H1 (cell line): ENCODE measurements around the gene CCDC121. TPM values are rescaled to one million over a fixed set of nuclear protein-coding genes. Genes with fewer than 3 reads are reported as not detected.

ENCODE experiments used
- CBX8 ChIP-seq: fragments of 300-800, 300-1000 bp; sonication (generic); IDR thresholded peaks from 2 replicates; pipeline ENCODE4 v1.7.1; 2016; ENCODE audit warnings: low read depth, low read length, borderline replicate concordance
- CREB1 ChIP-seq: IDR thresholded peaks from 2 replicates; pipeline ENCODE4 v1.6.1; 2012; ENCODE audit warnings: inconsistent platforms
- EGR1 ChIP-seq: IDR thresholded peaks from 2 replicates; pipeline ENCODE4 v1.6.1; 2011; ENCODE audit warnings: low read depth, low read length, borderline replicate concordance
- FOSL1 ChIP-seq: IDR thresholded peaks from 2 replicates; pipeline ENCODE4 v1.6.1; 2011; ENCODE audit warnings: mild to moderate bottlenecking, low read depth, low read length, moderate library complexity; ENCODE audit not compliant: insufficient read depth
- HDAC2 ChIP-seq, 2 experiments: fragments of 300-600 bp in 1 of 2; sonication (generic) in 1 of 2; IDR thresholded peaks; 2 replicates each; pipeline ENCODE4 v1.6.1; 2011 to 2012; ENCODE audit warnings: low read depth in 2 of 2, low read length in 2 of 2, mild to moderate bottlenecking in 2 of 2, moderate library complexity in 2 of 2, borderline replicate concordance in 1 of 2, inconsistent platforms in 1 of 2
- HDAC6 ChIP-seq: IDR thresholded peaks from one replicate; pipeline ENCODE4 v1.7.1; 2012; ENCODE audit warnings: low read depth, mild to moderate bottlenecking, inconsistent platforms, low read length, moderate library complexity
- KDM5A ChIP-seq: fragments of 200-600 bp; IDR thresholded peaks from 2 replicates; pipeline ENCODE4 v1.7.1; 2012; ENCODE audit warnings: mild to moderate bottlenecking, low read length, inconsistent platforms, mixed read lengths
- NRF1 ChIP-seq: IDR thresholded peaks from 2 replicates; pipeline ENCODE4 v1.6.1; 2011; ENCODE audit warnings: mild to moderate bottlenecking, low read depth, low read length, improper control_type of control experiment
- PHF8 ChIP-seq: fragments of 200-600 bp; sonication (generic); conservative IDR thresholded peaks from 2 replicates; pipeline ENCODE4 v1.7.1; 2012; ENCODE audit warnings: low read depth, mild to moderate bottlenecking, inconsistent platforms, low read length, moderate library complexity
- RBBP5 ChIP-seq: IDR thresholded peaks from 2 replicates; pipeline ENCODE4 v1.7.1; 2012; ENCODE audit warnings: low read depth, mild to moderate bottlenecking, inconsistent platforms, low read length, moderate library complexity, borderline replicate concordance
- RFX5 ChIP-seq: IDR thresholded peaks from 2 replicates; pipeline ENCODE4 v1.6.1; 2011; ENCODE audit warnings: low read depth, low read length, improper control_type of control experiment, borderline replicate concordance
- SIN3A ChIP-seq, 2 experiments: IDR thresholded peaks in 1 of 2; conservative IDR thresholded peaks in 1 of 2; 2 replicates each; pipeline ENCODE4 v1.6.1; 2011 to 2012; ENCODE audit warnings: low read length in 2 of 2, improper control_type of control experiment in 1 of 2, low read depth in 1 of 2, mild to moderate bottlenecking in 1 of 2
- TCF12 ChIP-seq: IDR thresholded peaks from 2 replicates; pipeline ENCODE4 v1.6.1; 2011; ENCODE audit warnings: low read depth, mild to moderate bottlenecking, low read length
- polyA plus RNA-seq, 7 experiments: library from polyadenylated mRNA; depleted of rRNA in 3 of 7; stranded (reverse) in 5 of 7; unstranded in 2 of 7; fragments of >200 nt in 5 of 7; fragments of 200-250 nt in 2 of 7; gene quantifications; 1 replicate in 5 of 7; 2 replicates in 1 of 7; 4 replicates in 1 of 7; pipeline versions ENCODE4 v1.2.1 to v1.2.3, GENCODE V29; 2011 to 2013; ENCODE audit warnings: missing spikeins in 2 of 7, mixed read lengths in 2 of 7
- total RNA-seq: library from RNA; stranded (reverse); fragmentation: NEBNext Ultra II Directional; extraction: Animal tissue kit (Norgen Biotek cat#: 25700); gene quantifications from 2 replicates; pipeline ENCODE4 v1.2.1, GENCODE V29; 2021
- TF ChIP-seq, protein P1 (sequence below), 3 experiments: IDR thresholded peaks; 1 replicate in 2 of 3; 2 replicates in 1 of 3; pipeline versions ENCODE4 v1.5.1 to v1.6.1; 2011; ENCODE audit warnings: low read length in 3 of 3, mild to moderate bottlenecking in 3 of 3, inconsistent platforms in 2 of 3, low read depth in 1 of 3, moderate library complexity in 1 of 3; ENCODE audit not compliant: insufficient read depth in 1 of 3; ENCODE audit errors: control extremely low read depth in 1 of 3
- TF ChIP-seq, protein P2 (sequence below): IDR thresholded peaks from 2 replicates; pipeline ENCODE4 v1.6.1; 2012; ENCODE audit warnings: low read length, inconsistent platforms
- TF ChIP-seq, protein P3 (sequence below): IDR thresholded peaks from 2 replicates; pipeline ENCODE4 v1.6.1; 2012; ENCODE audit warnings: inconsistent platforms
- TF ChIP-seq, protein P4 (sequence below): IDR thresholded peaks from 2 replicates; pipeline ENCODE4 v1.6.1; 2011; ENCODE audit warnings: low read depth, mild to moderate bottlenecking, low read length; ENCODE audit not compliant: insufficient read depth

The CCDC121 gene
- total and polyA plus RNA-seq, 2 of the 8 experiments (the other 6 are each of a cell fraction or from before 2014, with no cell fraction given) = 0.68 to 1.5 TPM

DNA sequence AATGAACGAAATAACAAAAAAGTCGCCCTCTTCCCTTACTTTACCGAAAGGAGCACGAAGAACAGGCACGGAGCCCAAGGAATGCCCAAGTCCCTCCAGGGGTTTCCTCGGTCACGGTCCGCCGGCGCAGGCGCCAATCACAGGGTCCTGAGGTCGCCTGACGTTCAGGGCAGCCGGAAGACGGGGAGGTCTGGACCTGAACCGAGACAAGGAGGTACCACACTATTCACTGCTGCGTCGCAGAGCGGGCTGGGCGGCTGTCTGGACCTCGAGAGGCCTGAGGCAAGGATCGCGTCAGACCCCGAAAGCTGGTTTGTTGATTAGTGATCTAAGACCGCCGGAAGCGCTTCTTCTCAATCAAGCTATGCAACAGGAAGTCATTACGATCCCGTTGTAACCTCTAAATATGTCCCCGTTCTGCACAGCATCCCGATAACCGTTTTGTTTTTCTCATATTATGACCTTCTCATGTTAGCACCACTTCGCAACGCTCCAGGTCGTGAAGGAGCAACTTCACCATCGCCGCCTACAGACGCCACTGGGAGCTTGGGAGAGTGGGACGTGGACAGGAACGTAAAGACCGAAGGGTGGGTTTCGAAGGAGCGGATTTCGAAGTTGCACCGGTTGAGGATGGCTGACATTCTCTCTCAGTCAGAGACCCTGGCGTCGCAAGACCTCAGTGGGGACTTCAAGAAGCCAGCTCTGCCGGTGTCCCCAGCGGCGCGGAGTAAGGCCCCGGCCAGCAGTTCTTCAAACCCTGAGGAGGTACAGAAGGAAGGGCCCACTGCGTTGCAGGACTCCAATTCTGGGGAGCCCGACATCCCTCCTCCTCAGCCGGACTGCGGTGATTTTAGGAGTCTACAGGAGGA lies 34.7 kb upstream of the CCDC121 start, which contains the start of the genes SLC4A1AP and SUPT7L (continued):
- TF ChIP-seq PHF8 = peak; percentile 78
- TF ChIP-seq, protein P1, sequence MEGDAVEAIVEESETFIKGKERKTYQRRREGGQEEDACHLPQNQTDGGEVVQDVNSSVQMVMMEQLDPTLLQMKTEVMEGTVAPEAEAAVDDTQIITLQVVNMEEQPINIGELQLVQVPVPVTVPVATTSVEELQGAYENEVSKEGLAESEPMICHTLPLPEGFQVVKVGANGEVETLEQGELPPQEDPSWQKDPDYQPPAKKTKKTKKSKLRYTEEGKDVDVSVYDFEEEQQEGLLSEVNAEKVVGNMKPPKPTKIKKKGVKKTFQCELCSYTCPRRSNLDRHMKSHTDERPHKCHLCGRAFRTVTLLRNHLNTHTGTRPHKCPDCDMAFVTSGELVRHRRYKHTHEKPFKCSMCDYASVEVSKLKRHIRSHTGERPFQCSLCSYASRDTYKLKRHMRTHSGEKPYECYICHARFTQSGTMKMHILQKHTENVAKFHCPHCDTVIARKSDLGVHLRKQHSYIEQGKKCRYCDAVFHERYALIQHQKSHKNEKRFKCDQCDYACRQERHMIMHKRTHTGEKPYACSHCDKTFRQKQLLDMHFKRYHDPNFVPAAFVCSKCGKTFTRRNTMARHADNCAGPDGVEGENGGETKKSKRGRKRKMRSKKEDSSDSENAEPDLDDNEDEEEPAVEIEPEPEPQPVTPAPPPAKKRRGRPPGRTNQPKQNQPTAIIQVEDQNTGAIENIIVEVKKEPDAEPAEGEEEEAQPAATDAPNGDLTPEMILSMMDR (IDR thresholded peaks at IDR 0.05; ENCODE audit: control extremely low read depth in 1 of 3, insufficient read depth in 1 of 3, low read depth in 1 of 3, low read length in 3 of 3) = peak in 1 of 3 experiments; percentile 5; a peak in 1 of 4 replicates
- TF ChIP-seq RFX5 = no peak; the same call in 1 of the 2 replicates
- TF ChIP-seq HDAC6 = no peak
- TF ChIP-seq RBBP5 = peak; percentile 83
- TF ChIP-seq, protein P2, sequence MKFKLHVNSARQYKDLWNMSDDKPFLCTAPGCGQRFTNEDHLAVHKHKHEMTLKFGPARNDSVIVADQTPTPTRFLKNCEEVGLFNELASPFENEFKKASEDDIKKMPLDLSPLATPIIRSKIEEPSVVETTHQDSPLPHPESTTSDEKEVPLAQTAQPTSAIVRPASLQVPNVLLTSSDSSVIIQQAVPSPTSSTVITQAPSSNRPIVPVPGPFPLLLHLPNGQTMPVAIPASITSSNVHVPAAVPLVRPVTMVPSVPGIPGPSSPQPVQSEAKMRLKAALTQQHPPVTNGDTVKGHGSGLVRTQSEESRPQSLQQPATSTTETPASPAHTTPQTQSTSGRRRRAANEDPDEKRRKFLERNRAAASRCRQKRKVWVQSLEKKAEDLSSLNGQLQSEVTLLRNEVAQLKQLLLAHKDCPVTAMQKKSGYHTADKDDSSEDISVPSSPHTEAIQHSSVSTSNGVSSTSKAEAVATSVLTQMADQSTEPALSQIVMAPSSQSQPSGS = peak; percentile 91; the same call in 1 of the 2 replicates
- TF ChIP-seq NRF1 = no peak
- peak in 1 of 2 experiments; percentile 94; a peak in 2 of 4 replicates for TF ChIP-seq HDAC2 (IDR thresholded peaks at IDR 0.05; ENCODE audit: borderline replicate concordance in 1 of 2, low read depth in 2 of 2, low read length in 2 of 2)
- TF ChIP-seq, protein P3, sequence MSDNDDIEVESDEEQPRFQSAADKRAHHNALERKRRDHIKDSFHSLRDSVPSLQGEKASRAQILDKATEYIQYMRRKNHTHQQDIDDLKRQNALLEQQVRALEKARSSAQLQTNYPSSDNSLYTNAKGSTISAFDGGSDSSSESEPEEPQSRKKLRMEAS = no peak
- no peak for TF ChIP-seq CBX8
- no peak for TF ChIP-seq EGR1
- TF ChIP-seq FOSL1 = no peak
- TF ChIP-seq CREB1 = peak; percentile 36
- TF ChIP-seq SIN3A (conservative IDR thresholded peaks at IDR 0.05 in 1 of 2, IDR thresholded peaks at IDR 0.05 in 1 of 2; ENCODE audit: low read depth in 1 of 2, low read length in 2 of 2) = peak; percentile 41 to 94; a peak in 3 of 4 replicates
- TF ChIP-seq TCF12 = no peak
- peak; percentile 99 for TF ChIP-seq KDM5A
- TF ChIP-seq, protein P4, sequence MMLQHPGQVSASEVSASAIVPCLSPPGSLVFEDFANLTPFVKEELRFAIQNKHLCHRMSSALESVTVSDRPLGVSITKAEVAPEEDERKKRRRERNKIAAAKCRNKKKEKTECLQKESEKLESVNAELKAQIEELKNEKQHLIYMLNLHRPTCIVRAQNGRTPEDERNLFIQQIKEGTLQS = no peak
